GM18511 (cell line): ENCODE measurements around the gene MBD1.
A peak's percentile ranks its signal among the peaks of the same experiment; 100 is the strongest.
"Not testable (repeated sequence)": the region's sequence is repeated elsewhere in the genome, so short reads cannot be mapped to it uniquely, and the experiment has no call there.

ENCODE experiments used
- ATAC-seq: cut with Tn5 transposase; IDR thresholded peaks from one replicate; pipeline ENCODE4 v1.9.1; 2021; ENCODE audit warnings: mild to moderate bottlenecking, moderate library complexity; ENCODE audit not compliant: unreplicated experiment

MBD1 gene

GRCh38 chr18:50297621-50298442 lies 16.5 kb upstream of the MBD1 start:
- ATAC-seq = peak; percentile 100

- no peak for ATAC-seq
These were observed 11.7 kb upstream of the MBD1 start for GRCh38 chr18:50293039-50293438.

DNA sequence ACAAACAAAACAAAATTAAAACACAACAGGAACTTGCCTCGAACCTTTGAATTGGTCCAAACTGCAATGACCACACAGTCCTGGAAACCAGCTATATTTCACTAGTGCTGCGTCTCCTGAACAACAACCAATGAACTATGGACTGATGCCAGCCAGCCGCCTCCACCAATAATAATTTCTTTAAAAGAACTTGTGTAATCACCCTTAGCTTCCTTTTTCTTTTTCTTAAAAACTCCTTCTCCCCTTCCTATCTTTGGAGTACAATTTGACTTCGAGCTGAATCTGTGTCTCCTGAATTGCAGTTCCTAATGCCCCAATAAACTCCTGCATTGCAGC lies 7.8 kb upstream of the MBD1 start:
- no peak for ATAC-seq

GRCh38 chr18:50288348-50289107 lies 7.2 kb upstream of the MBD1 start:
- not testable (repeated sequence) for ATAC-seq

DNA sequence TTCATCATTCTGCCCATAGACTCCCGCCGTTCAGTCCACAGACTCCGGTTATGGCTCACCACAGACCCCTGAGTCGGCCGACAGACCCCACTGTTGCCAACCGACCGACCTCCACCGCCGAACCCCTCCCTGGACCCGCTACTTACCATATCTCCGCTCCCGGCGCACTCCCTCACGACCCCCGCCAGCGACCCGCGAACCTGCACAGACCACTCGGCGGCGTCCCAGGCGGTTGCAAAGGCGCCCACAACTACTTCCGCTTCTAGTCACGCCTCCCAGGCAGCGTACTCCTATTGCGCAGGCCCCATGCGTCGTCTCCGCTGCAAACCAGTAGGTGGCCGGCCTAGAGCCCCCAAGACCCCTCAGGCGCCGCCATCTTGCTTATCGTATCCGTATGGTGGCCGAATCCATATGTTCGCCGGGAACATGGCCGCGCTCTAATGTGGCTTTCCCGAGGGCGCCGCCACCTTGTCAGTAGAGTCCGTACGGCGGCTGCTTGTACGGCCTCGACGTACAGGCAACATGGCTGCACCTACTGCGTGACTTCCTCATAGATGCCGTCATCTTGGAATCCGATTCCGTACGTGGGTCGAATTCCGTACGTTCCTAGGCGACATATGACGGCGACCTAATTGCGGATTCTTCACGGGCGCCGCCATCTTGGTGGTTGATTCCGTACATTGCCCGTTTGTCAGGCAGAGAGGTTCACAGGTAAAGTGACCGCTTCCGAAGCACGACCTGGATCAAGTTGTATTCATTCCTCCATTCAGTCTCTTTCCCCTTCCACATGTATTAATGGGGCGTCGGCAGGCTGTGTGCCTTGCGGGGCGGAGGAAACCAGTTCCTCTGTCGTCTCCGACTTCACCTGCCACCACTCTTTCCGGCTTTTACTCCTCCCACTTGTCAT lies 6.4 kb upstream of the MBD1 start, which contains the start of gene CXXC1:
TSS of gene CXXC1 (minus strand) at position 252 of the 907 bp plus-strand sequence. CDS start at position 149, 103 bp downstream.
- peak; percentile 92 for ATAC-seq

GRCh38 chr18:50287028-50287440 lies 5.7 kb upstream of the MBD1 start:
- ATAC-seq = peak; percentile 3

DNA sequence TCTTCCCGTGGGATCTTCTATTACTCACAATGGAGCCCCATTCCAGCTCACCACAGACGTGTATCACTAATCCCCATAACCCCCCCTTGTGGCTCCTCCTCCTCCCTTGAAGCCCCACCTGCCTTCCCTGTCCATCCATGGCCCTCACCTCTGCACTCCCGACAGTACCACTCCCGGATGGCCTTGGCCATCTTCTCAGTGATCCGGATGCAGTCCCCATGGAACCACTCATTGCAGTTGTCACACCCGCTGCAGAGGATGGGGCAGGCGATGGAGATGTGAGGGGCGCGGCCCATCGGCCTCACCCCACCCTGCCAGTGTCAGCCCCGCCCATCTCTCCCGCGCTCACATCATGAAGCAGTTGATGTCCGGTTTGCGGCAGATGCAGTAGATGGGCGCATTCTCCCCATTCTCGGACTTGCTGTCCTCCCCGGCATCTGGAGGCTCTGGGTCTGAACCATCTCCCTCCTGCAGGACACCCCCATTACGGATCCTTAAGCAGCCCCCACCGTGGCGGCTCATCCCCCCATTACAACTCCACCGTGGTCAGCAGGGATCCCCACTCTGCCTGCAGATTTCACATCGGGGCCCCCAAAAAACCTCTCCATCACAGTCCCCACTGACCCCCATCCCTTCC lies 5.2 kb upstream of the MBD1 start:
- ATAC-seq = no peak

GRCh38 chr18:50285631-50286321 lies 4.5 kb upstream of the MBD1 start:
- no peak for ATAC-seq

GRCh38 chr18:50285071-50285470 lies 3.7 kb upstream of the MBD1 start:
- ATAC-seq = no peak

DNA sequence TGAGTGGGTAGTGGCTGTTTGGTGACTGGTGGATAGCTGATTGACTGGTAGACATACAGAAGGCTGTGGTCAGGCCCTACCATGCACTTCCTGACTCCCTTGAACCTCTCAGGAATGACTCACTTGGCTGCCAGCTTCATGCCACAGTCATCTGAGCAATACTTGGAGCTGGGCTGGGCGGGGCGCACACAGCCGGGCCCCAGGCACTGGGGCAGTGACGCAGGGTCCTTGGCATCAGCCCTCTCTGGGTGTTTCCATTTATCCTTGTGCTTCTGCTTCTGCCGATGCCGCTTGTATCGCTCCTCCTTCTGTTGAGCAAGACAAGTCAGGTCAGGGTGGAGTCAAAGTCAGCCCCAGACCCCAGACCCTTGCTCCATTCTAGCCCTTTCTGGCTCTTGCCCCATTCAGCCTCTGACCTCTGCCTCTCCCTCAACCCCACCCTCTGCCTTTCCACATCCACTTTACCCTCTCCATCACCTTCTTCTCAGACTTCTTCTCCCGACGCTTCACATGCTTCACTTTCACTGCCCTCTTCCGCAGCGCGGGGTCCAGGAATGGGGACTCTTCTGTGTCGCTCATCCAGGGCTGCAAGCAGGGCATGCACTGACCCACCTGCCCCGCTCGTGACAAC lies 3.0 kb upstream of the MBD1 start:
- ATAC-seq = no peak

GRCh38 chr18:50283469-50284209 lies 2.3 kb upstream of the MBD1 start:
- ATAC-seq = no peak

- no peak for ATAC-seq
These were observed 1.4 kb upstream of the MBD1 start for GRCh38 chr18:50282521-50283335.

DNA sequence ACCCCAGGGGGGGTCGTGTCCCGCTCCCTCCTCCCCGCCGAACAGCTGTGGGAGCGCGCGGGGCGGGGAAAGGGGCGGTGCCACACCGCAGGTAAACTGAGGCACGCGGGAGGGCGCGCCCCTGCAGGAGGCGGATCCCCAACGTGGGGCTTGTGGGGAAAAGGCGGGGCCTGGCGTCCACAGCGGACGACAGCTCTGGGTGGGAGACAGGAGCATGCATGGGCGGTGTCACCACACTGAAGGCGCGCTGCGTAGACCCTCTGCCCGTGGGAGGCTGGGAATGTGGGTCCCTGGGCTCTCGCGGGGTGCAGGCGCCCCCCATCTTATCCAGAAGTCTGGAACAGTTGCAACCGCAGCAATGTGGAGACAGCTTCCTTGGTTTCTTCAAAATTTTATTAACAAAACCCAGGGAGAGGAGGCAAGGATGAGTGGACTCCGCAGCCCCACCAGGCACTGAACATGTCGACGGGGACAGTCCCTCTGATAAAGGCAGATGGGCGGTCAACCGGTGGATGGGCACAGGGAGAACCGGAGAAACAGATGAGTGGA lies 723 bp upstream of the MBD1 start:
- no peak for ATAC-seq

GRCh38 chr18:50280707-50281294 lies 522 bp downstream of the MBD1 start:
- no peak for ATAC-seq

DNA sequence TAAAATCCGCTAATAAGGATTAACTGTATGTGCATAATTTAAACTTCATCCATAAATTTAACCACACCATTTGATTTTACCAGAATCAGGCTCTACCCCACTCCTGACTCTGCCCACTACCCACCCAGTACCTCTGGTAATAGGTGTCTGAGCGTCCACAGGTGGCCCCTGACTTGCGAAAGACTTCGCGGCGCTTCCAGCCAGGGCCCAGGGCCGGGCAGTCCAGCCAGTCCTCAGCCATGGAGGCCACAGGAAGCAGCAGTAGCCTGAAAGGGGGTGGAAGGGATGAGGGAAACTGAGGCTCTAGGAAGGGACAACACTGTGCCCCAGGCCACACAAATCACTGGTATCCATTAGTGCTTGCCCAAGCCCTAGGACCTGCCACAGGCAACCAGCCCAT lies 1.6 kb downstream of the MBD1 start:
- ATAC-seq = no peak

DNA sequence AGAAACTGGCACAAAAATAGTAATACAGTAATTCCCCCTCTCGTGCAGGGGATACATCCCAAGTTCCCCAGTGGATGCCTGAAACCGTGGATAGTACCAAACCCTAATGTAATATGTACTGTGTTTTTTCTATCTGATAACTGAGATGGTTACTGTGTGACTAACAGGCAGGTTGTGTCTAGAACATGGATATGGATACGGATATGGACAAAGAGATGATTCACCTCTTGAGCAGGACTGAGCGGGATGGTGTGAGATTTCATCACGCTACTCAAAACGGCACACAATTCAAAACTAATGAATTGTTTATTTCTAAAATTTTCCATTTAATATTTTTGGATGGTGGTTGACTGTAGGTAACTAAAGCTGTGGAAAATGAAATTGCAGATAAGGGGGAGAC lies 3.4 kb downstream of the MBD1 start:
- ATAC-seq = no peak

DNA sequence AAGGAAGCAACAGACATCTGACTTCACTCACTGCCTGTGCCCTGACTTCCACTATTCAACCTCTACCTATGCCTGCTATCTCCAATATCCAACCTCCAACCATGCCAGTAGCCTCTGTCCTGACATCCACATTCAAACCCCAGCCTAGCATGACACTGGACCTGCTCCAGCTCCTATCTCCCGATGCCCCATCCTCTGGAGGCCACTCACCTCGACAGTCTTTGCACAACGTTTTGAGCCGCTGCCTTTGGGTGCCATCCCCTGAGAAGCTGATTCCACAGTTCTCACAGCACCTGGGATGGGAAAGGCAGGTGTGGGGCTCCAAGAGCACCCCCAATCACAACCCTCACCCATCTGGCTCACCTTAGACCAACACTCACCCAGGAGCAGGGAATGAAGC lies 4.9 kb downstream of the MBD1 start:
- no peak for ATAC-seq
